Fibroblast of mammary gland (primary cell): ENCODE measurements around the gene GNB1.

Source experiments
- DNase-seq: peaks from one replicate; pipeline ENCODE4 v3.0.0-alpha.2; 2010; ENCODE audit warnings: low read depth
- H3K4me3 ChIP-seq: 2 replicates; pipeline ENCODE4 v1.5.1; 2011; ENCODE audit warnings: low read depth, mild to moderate bottlenecking, low read length, moderate library complexity; ENCODE audit not compliant: control insufficient read depth
- TF ChIP-seq, protein P1 (sequence below): conservative IDR thresholded peaks from 2 replicates; pipeline ENCODE4 v1.5.1; 2011; ENCODE audit warnings: low read depth, low read length, inconsistent platforms; ENCODE audit not compliant: control insufficient read depth, insufficient read depth

The GNB1 gene

DNA sequence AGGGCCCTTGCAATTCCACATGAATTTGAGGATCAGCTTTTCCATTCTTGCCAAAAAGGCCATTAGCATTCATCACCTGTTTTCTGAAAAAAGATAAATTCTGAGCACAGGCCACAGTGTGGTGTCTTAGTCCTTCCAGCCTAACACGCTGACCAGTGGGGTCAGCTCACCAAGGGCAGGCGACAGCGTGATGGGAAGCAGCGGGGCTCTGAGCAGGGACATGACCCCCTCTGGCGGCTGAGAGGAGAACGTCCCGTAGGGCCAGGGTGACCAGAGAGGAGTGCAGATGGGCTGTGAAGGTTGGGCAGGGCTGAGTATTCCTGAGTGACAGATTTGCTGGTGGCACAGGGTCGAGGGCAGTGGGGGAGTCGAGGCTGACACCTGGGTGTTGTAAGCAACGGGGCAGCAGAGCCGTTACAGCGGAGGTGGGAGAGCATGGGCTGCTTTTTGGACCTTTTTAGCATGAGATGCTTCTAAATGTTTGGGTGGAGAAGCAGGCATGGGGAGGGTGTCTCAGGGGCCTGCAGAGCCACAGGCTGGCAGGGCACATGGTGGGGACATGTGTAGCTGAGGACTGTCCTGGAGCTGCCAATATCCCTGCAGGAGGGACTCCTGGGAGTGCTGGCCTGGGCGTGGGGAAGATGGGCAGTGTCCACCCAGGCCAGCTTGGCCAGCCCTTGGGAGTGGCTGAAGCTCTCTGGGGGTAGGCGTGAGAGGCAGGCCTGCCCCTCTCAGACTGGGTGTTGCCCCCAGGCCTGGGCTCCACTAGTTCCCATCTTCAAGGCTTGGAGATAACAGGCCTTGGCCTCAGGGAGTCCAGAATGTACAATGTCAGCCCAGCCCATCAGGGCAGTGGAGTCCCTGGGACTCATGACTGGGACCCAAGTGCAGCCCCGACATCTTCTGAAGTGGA, 15.6 kb upstream of the GNB1 start:
- no peak overlapping the region for H3K4me3 ChIP-seq
- TF ChIP-seq, protein P1, sequence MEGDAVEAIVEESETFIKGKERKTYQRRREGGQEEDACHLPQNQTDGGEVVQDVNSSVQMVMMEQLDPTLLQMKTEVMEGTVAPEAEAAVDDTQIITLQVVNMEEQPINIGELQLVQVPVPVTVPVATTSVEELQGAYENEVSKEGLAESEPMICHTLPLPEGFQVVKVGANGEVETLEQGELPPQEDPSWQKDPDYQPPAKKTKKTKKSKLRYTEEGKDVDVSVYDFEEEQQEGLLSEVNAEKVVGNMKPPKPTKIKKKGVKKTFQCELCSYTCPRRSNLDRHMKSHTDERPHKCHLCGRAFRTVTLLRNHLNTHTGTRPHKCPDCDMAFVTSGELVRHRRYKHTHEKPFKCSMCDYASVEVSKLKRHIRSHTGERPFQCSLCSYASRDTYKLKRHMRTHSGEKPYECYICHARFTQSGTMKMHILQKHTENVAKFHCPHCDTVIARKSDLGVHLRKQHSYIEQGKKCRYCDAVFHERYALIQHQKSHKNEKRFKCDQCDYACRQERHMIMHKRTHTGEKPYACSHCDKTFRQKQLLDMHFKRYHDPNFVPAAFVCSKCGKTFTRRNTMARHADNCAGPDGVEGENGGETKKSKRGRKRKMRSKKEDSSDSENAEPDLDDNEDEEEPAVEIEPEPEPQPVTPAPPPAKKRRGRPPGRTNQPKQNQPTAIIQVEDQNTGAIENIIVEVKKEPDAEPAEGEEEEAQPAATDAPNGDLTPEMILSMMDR = peak; percentile 95
- DNase-seq = peak; percentile 77

DNA sequence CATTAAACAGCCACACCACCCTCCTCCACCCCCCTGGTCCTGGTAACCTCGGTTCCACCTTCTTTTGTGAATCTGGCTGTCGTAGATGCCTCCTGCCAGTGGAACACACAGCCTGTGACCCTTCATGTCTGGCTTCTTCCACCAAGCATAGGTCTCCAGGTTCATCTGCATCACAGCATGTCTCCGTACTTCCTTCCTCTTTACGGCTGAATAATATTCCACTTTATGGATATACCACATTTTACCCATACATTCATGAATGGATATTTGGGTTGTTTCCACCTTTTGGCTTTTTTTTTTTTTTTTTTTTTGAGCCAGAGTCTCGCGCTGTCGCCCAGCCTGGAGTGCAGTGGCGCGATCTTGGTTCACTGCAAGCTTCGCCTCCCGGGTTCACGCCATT, 12.3 kb upstream of the GNB1 start:
- H3K4me3 ChIP-seq = no peak overlapping the region
- no peak for DNase-seq
- TF ChIP-seq, protein P1 = no peak

DNA sequence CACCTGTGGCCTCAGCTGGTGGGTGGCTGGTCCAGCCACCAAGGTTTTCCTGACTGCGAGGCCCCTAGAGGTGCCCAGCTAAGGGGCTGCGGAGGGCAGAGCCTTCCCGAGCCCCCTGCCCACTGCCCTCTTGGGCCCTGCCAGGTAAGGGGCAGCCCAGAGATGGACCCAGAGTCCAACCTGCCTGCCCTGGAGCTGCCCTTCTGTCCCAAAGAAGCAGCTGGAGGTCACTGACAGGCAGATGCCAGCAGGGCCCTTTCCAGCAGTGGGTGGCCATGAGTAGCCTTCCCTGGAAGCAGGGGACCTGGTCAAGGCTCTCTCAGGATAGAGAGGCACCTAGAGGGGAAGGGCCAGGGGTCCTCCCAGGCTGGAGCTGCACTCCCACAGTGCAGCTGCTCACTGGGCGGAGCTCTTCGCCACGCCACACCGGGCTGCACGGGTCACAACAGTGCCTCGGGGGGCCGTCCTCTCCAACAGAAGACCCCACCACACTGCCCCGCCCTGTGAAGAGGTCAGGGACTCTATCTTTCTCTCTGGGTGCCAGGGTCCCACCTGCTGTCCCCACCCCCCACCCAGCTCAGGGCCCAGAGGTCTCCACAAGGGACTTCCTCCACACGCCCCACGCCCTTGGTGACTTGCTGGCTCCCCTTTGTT, 10.9 kb upstream of the GNB1 start:
- TF ChIP-seq, protein P1 = no peak
- DNase-seq = no peak
- no peak overlapping the region for H3K4me3 ChIP-seq

DNA sequence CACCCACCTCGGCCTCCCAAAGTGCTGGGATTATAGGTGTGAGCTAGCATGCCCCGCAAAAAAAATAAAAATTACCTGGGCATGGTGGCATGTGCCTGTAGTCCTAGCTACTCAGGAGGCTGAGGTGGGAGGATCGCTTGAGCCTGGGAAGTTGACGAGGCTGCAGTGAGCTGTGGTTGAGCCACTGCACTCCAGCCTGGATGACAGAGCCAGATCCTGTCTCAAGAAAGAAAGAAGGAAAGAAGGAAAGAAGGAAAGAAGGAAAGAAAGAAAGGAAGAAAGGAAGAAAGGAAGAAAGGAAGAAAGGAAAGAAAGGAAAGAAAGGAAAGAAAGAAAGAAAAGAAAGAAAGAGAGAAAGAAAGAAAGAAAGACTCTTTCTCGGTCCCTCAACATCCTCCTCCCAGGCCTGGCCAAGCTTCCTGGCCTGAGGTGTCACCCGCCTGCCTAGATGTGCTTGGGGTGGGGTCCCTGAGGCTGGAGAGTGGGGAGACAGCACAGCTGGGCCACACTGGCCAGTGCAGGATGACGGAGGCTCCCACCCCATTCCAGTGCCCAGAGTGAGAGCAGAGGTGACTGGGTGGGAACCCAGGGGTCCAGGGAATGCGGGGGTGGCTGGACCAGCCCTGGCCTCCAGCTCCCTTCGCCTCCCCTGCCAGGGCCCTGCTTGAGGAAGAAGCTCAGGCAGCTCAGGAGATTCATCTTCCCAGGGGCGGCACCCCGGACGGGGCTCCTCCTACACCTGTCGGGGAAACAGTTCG, 10.2 kb upstream of the GNB1 start:
- no peak overlapping the region for H3K4me3 ChIP-seq
- no peak for DNase-seq
- TF ChIP-seq, protein P1 = no peak

DNA sequence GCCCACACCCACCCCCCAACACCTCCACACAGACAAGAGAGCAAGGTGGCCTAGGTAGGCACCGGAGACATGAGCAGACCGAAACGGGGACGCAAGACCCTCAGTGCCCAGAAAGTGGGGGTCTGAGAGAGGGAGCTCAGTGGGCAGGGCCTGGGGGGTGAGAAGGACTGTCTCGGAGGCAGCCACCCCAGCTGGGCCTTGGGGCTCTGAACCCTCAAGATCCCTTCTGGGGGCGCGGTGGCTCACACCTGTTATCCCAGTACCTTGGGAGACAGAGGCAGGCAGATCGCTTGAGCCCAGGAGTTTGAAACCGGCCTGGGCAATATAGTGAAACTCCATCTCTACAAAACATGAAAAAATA, 9.1 kb upstream of the GNB1 start:
- no peak for DNase-seq
- TF ChIP-seq, protein P1 = no peak
- no peak overlapping the region for H3K4me3 ChIP-seq

DNA sequence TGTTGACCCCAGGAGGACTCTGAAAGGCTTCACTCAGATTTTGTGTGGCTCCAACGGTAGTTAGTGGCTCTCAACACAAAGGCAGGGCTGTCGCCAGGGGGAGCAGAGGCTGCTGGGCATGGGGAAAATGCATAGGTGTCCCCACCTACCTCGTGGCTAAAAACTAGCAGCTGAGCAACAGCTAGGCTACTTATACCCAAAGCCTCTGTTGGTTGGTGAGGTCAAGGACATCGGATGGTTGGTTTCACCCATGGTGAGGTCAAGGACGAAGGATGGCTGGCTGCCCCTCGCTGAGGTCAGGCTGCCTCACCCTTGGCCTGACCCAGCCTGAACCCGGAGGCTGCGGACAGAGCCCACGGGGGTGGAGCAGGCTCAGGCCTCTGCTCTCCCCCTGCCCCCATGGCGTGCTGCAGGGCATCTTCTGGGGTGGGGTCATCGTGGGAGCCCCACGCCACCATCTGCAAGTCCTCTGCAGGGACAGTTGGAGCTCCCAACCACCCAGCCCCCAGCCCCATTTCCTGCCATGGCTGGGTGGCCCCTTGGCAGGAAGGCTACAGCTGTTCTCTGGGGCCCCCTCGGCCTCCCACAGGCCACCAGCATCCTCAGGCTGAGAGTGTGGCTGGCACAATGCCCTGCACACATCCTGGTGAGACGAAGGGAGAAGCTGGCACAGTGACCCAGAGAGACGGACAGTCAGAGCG, 8.5 kb upstream of the GNB1 start:
- no peak for DNase-seq
- no peak overlapping the region for H3K4me3 ChIP-seq
- TF ChIP-seq, protein P1 = no peak
